Suprapubic skin (tissue), 4 donors: ENCODE measurements around the gene CLEC1B.

ENCODE experiments used
- EP300 ChIP-seq: sonication (generic); formaldehyde crosslinking; IDR thresholded peaks from one replicate; pipeline ENCODE4 v1.6.1; 2017; ENCODE audit warnings: antibody characterized with exemption
- POLR2A ChIP-seq, 2 donors: fragments of 450-650 bp; IDR thresholded peaks; one replicate each; pipeline ENCODE4 v1.6.1; 2017; ENCODE audit warnings: antibody characterized with exemption in 2 of 2, mild to moderate bottlenecking in 2 of 2, moderate library complexity in 2 of 2
- POLR2AphosphoS5 ChIP-seq, 3 donors: sonication (generic); formaldehyde crosslinking; IDR thresholded peaks; one replicate each; pipeline ENCODE4 v1.6.1; 2017; ENCODE audit warnings: antibody characterized with exemption in 3 of 3
- TF ChIP-seq, protein P1 (sequence below), 2 donors: fragments of 200-600 bp in 1 of 2; fragments of 450-650 bp in 1 of 2; sonication (generic) in 1 of 2; IDR thresholded peaks; one replicate each; pipeline ENCODE4 v1.5.1; 2016 to 2019; ENCODE audit warnings: antibody characterized with exemption in 2 of 2, mild to moderate bottlenecking in 1 of 2, moderate library complexity in 1 of 2

DNA sequence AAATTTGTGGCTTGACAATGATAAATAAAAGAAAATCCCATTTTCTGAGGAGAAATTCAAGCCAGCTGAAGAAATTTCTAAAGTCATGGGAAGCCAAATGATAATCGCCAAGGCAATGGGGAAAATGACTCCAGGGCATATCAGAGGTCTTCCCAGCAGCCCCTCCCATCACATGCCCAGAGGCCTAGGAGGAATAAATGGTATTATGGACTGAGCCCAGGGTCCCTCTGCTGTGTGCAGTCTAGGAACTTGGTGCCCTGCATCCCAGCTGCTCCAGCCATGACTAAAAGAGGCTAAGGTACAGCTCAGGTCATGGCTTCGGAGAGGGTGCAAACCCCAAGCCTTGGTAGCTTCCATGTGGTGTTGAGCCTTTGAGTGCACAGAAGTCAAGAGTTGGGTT lies 23.3 kb downstream of the CLEC1B start:
- TF ChIP-seq, protein P1, sequence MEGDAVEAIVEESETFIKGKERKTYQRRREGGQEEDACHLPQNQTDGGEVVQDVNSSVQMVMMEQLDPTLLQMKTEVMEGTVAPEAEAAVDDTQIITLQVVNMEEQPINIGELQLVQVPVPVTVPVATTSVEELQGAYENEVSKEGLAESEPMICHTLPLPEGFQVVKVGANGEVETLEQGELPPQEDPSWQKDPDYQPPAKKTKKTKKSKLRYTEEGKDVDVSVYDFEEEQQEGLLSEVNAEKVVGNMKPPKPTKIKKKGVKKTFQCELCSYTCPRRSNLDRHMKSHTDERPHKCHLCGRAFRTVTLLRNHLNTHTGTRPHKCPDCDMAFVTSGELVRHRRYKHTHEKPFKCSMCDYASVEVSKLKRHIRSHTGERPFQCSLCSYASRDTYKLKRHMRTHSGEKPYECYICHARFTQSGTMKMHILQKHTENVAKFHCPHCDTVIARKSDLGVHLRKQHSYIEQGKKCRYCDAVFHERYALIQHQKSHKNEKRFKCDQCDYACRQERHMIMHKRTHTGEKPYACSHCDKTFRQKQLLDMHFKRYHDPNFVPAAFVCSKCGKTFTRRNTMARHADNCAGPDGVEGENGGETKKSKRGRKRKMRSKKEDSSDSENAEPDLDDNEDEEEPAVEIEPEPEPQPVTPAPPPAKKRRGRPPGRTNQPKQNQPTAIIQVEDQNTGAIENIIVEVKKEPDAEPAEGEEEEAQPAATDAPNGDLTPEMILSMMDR (IDR thresholded peaks at IDR 0.05): no peak
- TF ChIP-seq EP300: no peak
- no peak for TF ChIP-seq POLR2A (IDR thresholded peaks at IDR 0.05)
- TF ChIP-seq POLR2AphosphoS5 (IDR thresholded peaks at IDR 0.05): no peak
